ENCODE measurements around the gene MPRIP.
"Not testable (repeated sequence)": the region's sequence is repeated elsewhere in the genome, so short reads cannot be mapped to it uniquely, and the experiment has no call there.

The MPRIP gene

GRCh38 chr17:17152385-17152784 is 110.1 kb downstream of the MPRIP start:
- in situ Hi-C loops (cut with HindIII; ENCODE audit: low pct_unique_long_range_greater_than_20kb, low sequenced_read_pairs) = no loop called here
- TF ChIP-seq JUND (IDR thresholded peaks at IDR 0.05; ENCODE audit: low read depth) = no peak
- no peak for DNase-seq (ENCODE audit: low read depth in 1 of 2, low spot score in 1 of 2)

- no peak for DNase-seq (ENCODE audit: low read depth in 1 of 2, low spot score in 1 of 2)
- no peak for TF ChIP-seq JUND (IDR thresholded peaks at IDR 0.05; ENCODE audit: low read depth)
- in situ Hi-C loops (cut with HindIII; ENCODE audit: low pct_unique_long_range_greater_than_20kb, low sequenced_read_pairs) = no loop called here
These were observed 110.8 kb downstream of the MPRIP start for GRCh38 chr17:17153071-17153470.

GRCh38 chr17:17153709-17154108 is 111.5 kb downstream of the MPRIP start:
- DNase-seq (ENCODE audit: low read depth in 1 of 2, low spot score in 1 of 2) = no peak
- TF ChIP-seq JUND (IDR thresholded peaks at IDR 0.05; ENCODE audit: low read depth) = no peak
- in situ Hi-C loops (cut with HindIII; ENCODE audit: low pct_unique_long_range_greater_than_20kb, low sequenced_read_pairs) = no loop called here

GRCh38 chr17:17154556-17154955 is 112.3 kb downstream of the MPRIP start:
- in situ Hi-C loops (cut with HindIII; ENCODE audit: low pct_unique_long_range_greater_than_20kb, low sequenced_read_pairs) = no loop called here
- DNase-seq (ENCODE audit: low read depth in 1 of 2, low spot score in 1 of 2) = no peak
- no peak for TF ChIP-seq JUND (IDR thresholded peaks at IDR 0.05; ENCODE audit: low read depth)

- DNase-seq (ENCODE audit: low read depth in 1 of 2, low spot score in 1 of 2) = no peak
- in situ Hi-C loops (cut with HindIII; ENCODE audit: low pct_unique_long_range_greater_than_20kb, low sequenced_read_pairs) = no loop called here
- TF ChIP-seq JUND (IDR thresholded peaks at IDR 0.05; ENCODE audit: low read depth) = no peak
These were observed 112.7 kb downstream of the MPRIP start for GRCh38 chr17:17154981-17155380.

GRCh38 chr17:17155568-17155967 is 113.3 kb downstream of the MPRIP start:
- no peak for TF ChIP-seq JUND (IDR thresholded peaks at IDR 0.05; ENCODE audit: low read depth)
- in situ Hi-C loops (cut with HindIII; ENCODE audit: low pct_unique_long_range_greater_than_20kb, low sequenced_read_pairs) = no loop called here
- no peak for DNase-seq (ENCODE audit: low read depth in 1 of 2, low spot score in 1 of 2)

GRCh38 chr17:17156107-17156506 is 113.8 kb downstream of the MPRIP start:
- DNase-seq (ENCODE audit: low read depth in 1 of 2, low spot score in 1 of 2) = no peak
- TF ChIP-seq JUND (IDR thresholded peaks at IDR 0.05; ENCODE audit: low read depth) = no peak
- in situ Hi-C loops (cut with HindIII; ENCODE audit: low pct_unique_long_range_greater_than_20kb, low sequenced_read_pairs) = no loop called here

- no peak for DNase-seq (ENCODE audit: low read depth in 1 of 2, low spot score in 1 of 2)
- in situ Hi-C loops (cut with HindIII; ENCODE audit: low pct_unique_long_range_greater_than_20kb, low sequenced_read_pairs) = no loop called here
- TF ChIP-seq JUND (IDR thresholded peaks at IDR 0.05; ENCODE audit: low read depth) = no peak
These were observed 114.3 kb downstream of the MPRIP start for GRCh38 chr17:17156511-17156910.

GRCh38 chr17:17157041-17157440 is 114.8 kb downstream of the MPRIP start:
- in situ Hi-C loops (cut with HindIII; ENCODE audit: low pct_unique_long_range_greater_than_20kb, low sequenced_read_pairs) = no loop called here
- DNase-seq (ENCODE audit: low read depth in 1 of 2, low spot score in 1 of 2) = no peak
- no peak for TF ChIP-seq JUND (IDR thresholded peaks at IDR 0.05; ENCODE audit: low read depth)

- in situ Hi-C loops (cut with HindIII; ENCODE audit: low pct_unique_long_range_greater_than_20kb, low sequenced_read_pairs); DNase-seq (ENCODE audit: low read depth in 1 of 2, low spot score in 1 of 2): not testable (repeated sequence)
These were observed 116.2 kb downstream of the MPRIP start for GRCh38 chr17:17158506-17158905.

GRCh38 chr17:17159571-17159970 is 117.3 kb downstream of the MPRIP start:
- no peak for TF ChIP-seq JUND (IDR thresholded peaks at IDR 0.05; ENCODE audit: low read depth)
- DNase-seq (ENCODE audit: low read depth in 1 of 2, low spot score in 1 of 2) = no peak
- in situ Hi-C loops (cut with HindIII; ENCODE audit: low pct_unique_long_range_greater_than_20kb, low sequenced_read_pairs) = no loop called here

- TF ChIP-seq JUND (IDR thresholded peaks at IDR 0.05; ENCODE audit: low read depth) = no peak
- in situ Hi-C loops (cut with HindIII; ENCODE audit: low pct_unique_long_range_greater_than_20kb, low sequenced_read_pairs) = no loop called here
- DNase-seq (ENCODE audit: low read depth in 1 of 2, low spot score in 1 of 2) = no peak
These were observed 118.9 kb downstream of the MPRIP start for GRCh38 chr17:17161121-17161520.

- in situ Hi-C loops (cut with HindIII; ENCODE audit: low pct_unique_long_range_greater_than_20kb, low sequenced_read_pairs) = no loop called here
- TF ChIP-seq JUND (IDR thresholded peaks at IDR 0.05; ENCODE audit: low read depth) = no peak
- DNase-seq (ENCODE audit: low read depth in 1 of 2, low spot score in 1 of 2) = no peak
These were observed 119.5 kb downstream of the MPRIP start for GRCh38 chr17:17161759-17162158.

- in situ Hi-C loops (cut with HindIII; ENCODE audit: low pct_unique_long_range_greater_than_20kb, low sequenced_read_pairs) = no loop called here
- TF ChIP-seq JUND (IDR thresholded peaks at IDR 0.05; ENCODE audit: low read depth) = no peak
- DNase-seq (ENCODE audit: low read depth in 1 of 2, low spot score in 1 of 2) = no peak
These were observed 121.9 kb downstream of the MPRIP start for GRCh38 chr17:17164156-17164555.
